DND-41 (cell line): ENCODE measurements around the gene PHF20.

Experiments used
- EZH2 ChIP-seq: IDR thresholded peaks from 3 replicates; pipeline ENCODE4 v1.6.1; 2012; ENCODE audit warnings: borderline replicate concordance, low read depth, mild to moderate bottlenecking, moderate library complexity, low read length, inconsistent platforms; ENCODE audit not compliant: severe bottlenecking
- TF ChIP-seq, protein P1 (sequence below): IDR thresholded peaks from 2 replicates; pipeline ENCODE4 v1.5.1; 2012; ENCODE audit warnings: borderline replicate concordance, low read length, moderate library complexity, mild to moderate bottlenecking; ENCODE audit not compliant: poor library complexity, severe bottlenecking; ENCODE audit errors: extremely low read depth

DNA sequence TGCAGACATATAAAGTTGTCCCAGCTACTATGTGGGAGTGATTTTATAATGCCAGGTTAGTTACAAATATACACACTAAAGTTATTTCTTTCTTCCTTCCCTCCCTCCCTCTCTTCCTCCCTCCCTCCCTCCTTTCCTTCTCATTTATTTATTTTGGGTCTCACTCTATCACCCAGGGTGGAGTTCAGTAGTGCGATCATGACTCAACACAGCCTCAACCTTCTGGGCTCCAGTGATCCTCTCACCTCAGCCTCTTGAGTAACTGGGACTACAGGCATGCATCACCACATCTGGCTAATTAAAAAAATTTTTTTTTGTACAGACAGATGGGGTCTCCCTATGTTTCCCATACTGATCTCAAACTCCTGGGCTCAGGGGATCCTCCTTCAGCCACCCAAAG is 59.2 kb downstream of the PHF20 start:
- TF ChIP-seq, protein P1, sequence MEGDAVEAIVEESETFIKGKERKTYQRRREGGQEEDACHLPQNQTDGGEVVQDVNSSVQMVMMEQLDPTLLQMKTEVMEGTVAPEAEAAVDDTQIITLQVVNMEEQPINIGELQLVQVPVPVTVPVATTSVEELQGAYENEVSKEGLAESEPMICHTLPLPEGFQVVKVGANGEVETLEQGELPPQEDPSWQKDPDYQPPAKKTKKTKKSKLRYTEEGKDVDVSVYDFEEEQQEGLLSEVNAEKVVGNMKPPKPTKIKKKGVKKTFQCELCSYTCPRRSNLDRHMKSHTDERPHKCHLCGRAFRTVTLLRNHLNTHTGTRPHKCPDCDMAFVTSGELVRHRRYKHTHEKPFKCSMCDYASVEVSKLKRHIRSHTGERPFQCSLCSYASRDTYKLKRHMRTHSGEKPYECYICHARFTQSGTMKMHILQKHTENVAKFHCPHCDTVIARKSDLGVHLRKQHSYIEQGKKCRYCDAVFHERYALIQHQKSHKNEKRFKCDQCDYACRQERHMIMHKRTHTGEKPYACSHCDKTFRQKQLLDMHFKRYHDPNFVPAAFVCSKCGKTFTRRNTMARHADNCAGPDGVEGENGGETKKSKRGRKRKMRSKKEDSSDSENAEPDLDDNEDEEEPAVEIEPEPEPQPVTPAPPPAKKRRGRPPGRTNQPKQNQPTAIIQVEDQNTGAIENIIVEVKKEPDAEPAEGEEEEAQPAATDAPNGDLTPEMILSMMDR: no peak
- no peak for TF ChIP-seq EZH2
